Panc1 (cell line): Measurements from ENCODE around the gene PDP2. TPM values are rescaled to one million over a fixed set of nuclear protein-coding genes. Genes with fewer than 3 reads are reported as not detected.
A peak's percentile ranks its signal among the peaks of the same experiment; 100 is the strongest.

ENCODE experiments used
- ATAC-seq: fragments of 200-7000 bp; cut with Tn5 transposase; 2 replicates; pipeline ENCODE4 v1.9.1; 2020; ENCODE audit warnings: mild to moderate bottlenecking, moderate library complexity
- Bru-seq: library from RNA; stranded (reverse); fragments of 400-500 nt; gene quantifications from one replicate; lab custom pipeline; 2021; lab: Mats Ljungman, UMichigan
- BruChase-seq, 2 experiments: library from RNA; stranded (reverse); fragments of 400-500 nt; gene quantifications; one replicate each; lab custom pipeline; 2021; lab: Mats Ljungman, UMichigan
- BruUV-seq: library from RNA; stranded (reverse); fragments of 400-500 nt; replicated peaks from 2 replicates; lab custom pipeline; 2021; lab: Mats Ljungman, UMichigan
- CTCF ChIA-PET: fragments of 300-600 bp; sonication (Branson Sonifier 250); formaldehyde crosslinking; loops from one replicate; lab custom pipeline; 2022; ENCODE audit warnings: antibody characterized with exemption; lab: Charles Lee
- POLR2A ChIA-PET: fragments of 300-600 bp; sonication (Branson Sonifier 250); formaldehyde crosslinking; loops from one replicate; lab custom pipeline; 2022; ENCODE audit warnings: antibody characterized with exemption; lab: Charles Lee
- DNase-seq: peaks from one replicate; pipeline ENCODE4 v3.0.0-alpha.2; 2010; ENCODE audit warnings: low read depth, low spot score
- H3K27ac ChIP-seq: 2 replicates; pipeline ENCODE4 v1.5.1; 2011; ENCODE audit warnings: mild to moderate bottlenecking, low read length, inconsistent platforms
- H3K27me3 ChIP-seq: fragments of 200-500 bp; sonication (Bioruptor generic); 2 replicates; pipeline ENCODE4 v1.6.0; 2014; ENCODE audit warnings: low read length, inconsistent platforms; ENCODE audit not compliant: control insufficient read depth, insufficient read depth
- H3K36me3 ChIP-seq: fragments of 200-500 bp; sonication (Bioruptor generic); 2 replicates; pipeline ENCODE4 v1.5.1; 2014; ENCODE audit warnings: inconsistent platforms, mild to moderate bottlenecking, low read length, moderate library complexity; ENCODE audit not compliant: control insufficient read depth, insufficient read depth
- H3K4me1 ChIP-seq: 2 replicates; pipeline ENCODE4 v1.5.1; 2011; ENCODE audit warnings: inconsistent platforms, mild to moderate bottlenecking, low read length, moderate library complexity; ENCODE audit not compliant: control insufficient read depth, insufficient read depth
- H3K4me3 ChIP-seq, 2 experiments: 2 replicates each; pipeline ENCODE4 v1.5.1; 2011 to 2012; ENCODE audit warnings: low read depth in 2 of 2, low read length in 2 of 2, mild to moderate bottlenecking in 2 of 2, inconsistent platforms in 1 of 2, moderate library complexity in 1 of 2
- H3K9me3 ChIP-seq: fragments of 200-500 bp; sonication (Bioruptor generic); 2 replicates; pipeline ENCODE4 v1.5.1; 2014; ENCODE audit warnings: low read depth, mild to moderate bottlenecking, inconsistent platforms, low read length, moderate library complexity; ENCODE audit not compliant: control insufficient read depth, insufficient read depth
- POLR2AphosphoS5 ChIP-seq: IDR thresholded peaks from 2 replicates; pipeline ENCODE4 v1.6.1; 2012; ENCODE audit warnings: mild to moderate bottlenecking, low read depth, low read length, moderate library complexity
- SIN3A ChIP-seq: IDR thresholded peaks from 2 replicates; pipeline ENCODE4 v1.6.1; 2012; ENCODE audit warnings: low read depth, mild to moderate bottlenecking, low read length, moderate library complexity, borderline replicate concordance; ENCODE audit not compliant: insufficient read depth
- TCF7L2 ChIP-seq: IDR thresholded peaks from 2 replicates; pipeline ENCODE4 v1.6.1; 2011; ENCODE audit warnings: mild to moderate bottlenecking, low read depth, low read length, inconsistent platforms
- in situ Hi-C: cut with HindIII; loops from 2 replicates; pipeline ENCODE4 v1.10.0; 2016; ENCODE audit warnings: low sequenced_read_pairs, low pct_unique_long_range_greater_than_20kb
- intact Hi-C: fragments of 100-400 bp; cut with micrococcal nuclease; formaldehyde crosslinking; loops from one replicate; pipeline ENCODE4 v1.10.0; 2022; ENCODE audit not compliant: unreplicated experiment
- long read RNA-seq: library from polyadenylated mRNA; unstranded; transcript quantifications from one replicate; pipeline ENCODE4 v2.0.0, GENCODE V29; 2021; ENCODE audit not compliant: unreplicated experiment
- polyA plus RNA-seq: library from polyadenylated mRNA; unstranded; fragments of >200 nt; gene quantifications from one replicate; pipeline ENCODE4 v1.2.1, GENCODE V29; 2012; ENCODE audit warnings: missing spikeins; ENCODE audit not compliant: insufficient read length
- total RNA-seq: library from RNA; stranded (reverse); gene quantifications from one replicate; pipeline ENCODE4 v1.2.1, GENCODE V29; 2021; ENCODE audit not compliant: unreplicated experiment
- TF ChIP-seq, protein P1 (sequence below): fragments of 450-650 bp; IDR thresholded peaks from 2 replicates; pipeline ENCODE4 v1.5.1; 2017; ENCODE audit warnings: mild to moderate bottlenecking
- TF ChIP-seq, protein P2 (sequence below), 2 experiments: IDR thresholded peaks; 2 replicates each; pipeline ENCODE4 v1.6.1; 2011 to 2012; ENCODE audit warnings: low read depth in 2 of 2, control low read depth in 1 of 2, low read length in 1 of 2, mild to moderate bottlenecking in 1 of 2, moderate library complexity in 1 of 2; ENCODE audit not compliant: insufficient read depth in 1 of 2

PDP2 gene, protein sequence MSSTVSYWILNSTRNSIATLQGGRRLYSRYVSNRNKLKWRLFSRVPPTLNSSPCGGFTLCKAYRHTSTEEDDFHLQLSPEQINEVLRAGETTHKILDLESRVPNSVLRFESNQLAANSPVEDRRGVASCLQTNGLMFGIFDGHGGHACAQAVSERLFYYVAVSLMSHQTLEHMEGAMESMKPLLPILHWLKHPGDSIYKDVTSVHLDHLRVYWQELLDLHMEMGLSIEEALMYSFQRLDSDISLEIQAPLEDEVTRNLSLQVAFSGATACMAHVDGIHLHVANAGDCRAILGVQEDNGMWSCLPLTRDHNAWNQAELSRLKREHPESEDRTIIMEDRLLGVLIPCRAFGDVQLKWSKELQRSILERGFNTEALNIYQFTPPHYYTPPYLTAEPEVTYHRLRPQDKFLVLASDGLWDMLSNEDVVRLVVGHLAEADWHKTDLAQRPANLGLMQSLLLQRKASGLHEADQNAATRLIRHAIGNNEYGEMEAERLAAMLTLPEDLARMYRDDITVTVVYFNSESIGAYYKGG
- total RNA-seq (15.9 TPM), Bru-seq, nascent RNA (percentile 62 among the genes with signal in this experiment), BruChase-seq, experiment 1, labeled RNA remaining after a 2-hour chase (percentile 93 among the genes with signal in this experiment), BruChase-seq, experiment 2, labeled RNA remaining after a 6-hour chase (percentile 71 among the genes with signal in this experiment)
- 5.8 TPM for polyA plus RNA-seq
- long read RNA-seq, partial matches to known transcripts = 2 of 12 reads
- long read RNA-seq, other reads (novel, unspliced or antisense) = 9 of 12 reads

DNA sequence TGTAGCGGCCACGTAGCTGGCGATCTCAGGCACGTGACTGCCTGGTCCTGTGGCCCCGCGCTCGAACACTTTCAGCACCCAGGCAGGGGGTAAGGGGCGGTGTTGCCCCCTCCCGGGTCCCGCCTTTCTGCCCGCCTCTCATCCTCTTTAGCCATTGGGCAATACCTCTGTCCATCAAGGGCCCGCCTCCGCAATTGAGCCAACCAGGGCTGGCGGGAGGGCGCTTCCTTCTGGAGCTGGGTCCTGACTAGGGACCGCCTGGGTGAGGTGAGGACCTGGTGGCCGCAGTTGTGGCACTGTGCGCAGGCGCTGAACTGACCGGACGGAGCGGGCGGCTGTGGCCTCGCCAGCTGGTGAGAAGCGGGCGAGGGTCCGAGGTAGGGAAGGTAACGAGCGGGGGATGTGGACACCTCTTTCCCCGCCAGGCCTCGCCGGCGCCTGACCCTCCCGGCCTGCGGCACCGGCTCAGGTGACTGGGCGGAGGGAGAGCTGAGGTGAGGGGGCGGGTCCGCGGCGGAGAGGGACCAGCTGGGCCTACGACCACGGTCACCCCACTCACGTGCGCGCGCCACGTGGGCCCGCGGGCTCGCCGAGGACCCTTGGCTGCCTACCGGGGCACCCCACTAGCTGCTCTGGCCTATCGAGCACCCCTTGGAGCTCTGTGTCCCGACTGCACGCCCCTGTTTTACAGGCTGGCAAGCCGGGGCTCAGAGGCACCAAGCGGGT lies at the start of gene PDP2:
PDP2 (plus strand) TSS at position 228 of the 726 bp plus-strand sequence. CDS start 3,770 bp downstream, outside the sequence.
- Histone ChIP-seq H3K36me3 (no peaks in the 10 kb centered on the region), H3K9me3 (no peaks in the 10 kb centered on the region), H3K27ac (peak within 1 kb of the TSS; percentile 79), H3K4me1 (peaks cover 12% of the 10 kb centered on the region; the same call in 1 of the 2 replicates), H3K4me3 (peak within 1 kb of the TSS; percentile 69 to 81), H3K27me3 (no peaks in the 10 kb centered on the region)
- intact Hi-C loops (no loop called here), in situ Hi-C loops (no loop called here)
- no TSS peak for BruUV-seq
- TF ChIP-seq, protein P1, sequence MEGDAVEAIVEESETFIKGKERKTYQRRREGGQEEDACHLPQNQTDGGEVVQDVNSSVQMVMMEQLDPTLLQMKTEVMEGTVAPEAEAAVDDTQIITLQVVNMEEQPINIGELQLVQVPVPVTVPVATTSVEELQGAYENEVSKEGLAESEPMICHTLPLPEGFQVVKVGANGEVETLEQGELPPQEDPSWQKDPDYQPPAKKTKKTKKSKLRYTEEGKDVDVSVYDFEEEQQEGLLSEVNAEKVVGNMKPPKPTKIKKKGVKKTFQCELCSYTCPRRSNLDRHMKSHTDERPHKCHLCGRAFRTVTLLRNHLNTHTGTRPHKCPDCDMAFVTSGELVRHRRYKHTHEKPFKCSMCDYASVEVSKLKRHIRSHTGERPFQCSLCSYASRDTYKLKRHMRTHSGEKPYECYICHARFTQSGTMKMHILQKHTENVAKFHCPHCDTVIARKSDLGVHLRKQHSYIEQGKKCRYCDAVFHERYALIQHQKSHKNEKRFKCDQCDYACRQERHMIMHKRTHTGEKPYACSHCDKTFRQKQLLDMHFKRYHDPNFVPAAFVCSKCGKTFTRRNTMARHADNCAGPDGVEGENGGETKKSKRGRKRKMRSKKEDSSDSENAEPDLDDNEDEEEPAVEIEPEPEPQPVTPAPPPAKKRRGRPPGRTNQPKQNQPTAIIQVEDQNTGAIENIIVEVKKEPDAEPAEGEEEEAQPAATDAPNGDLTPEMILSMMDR = no peak
- no peak for TF ChIP-seq SIN3A
- TF ChIP-seq, protein P2, sequence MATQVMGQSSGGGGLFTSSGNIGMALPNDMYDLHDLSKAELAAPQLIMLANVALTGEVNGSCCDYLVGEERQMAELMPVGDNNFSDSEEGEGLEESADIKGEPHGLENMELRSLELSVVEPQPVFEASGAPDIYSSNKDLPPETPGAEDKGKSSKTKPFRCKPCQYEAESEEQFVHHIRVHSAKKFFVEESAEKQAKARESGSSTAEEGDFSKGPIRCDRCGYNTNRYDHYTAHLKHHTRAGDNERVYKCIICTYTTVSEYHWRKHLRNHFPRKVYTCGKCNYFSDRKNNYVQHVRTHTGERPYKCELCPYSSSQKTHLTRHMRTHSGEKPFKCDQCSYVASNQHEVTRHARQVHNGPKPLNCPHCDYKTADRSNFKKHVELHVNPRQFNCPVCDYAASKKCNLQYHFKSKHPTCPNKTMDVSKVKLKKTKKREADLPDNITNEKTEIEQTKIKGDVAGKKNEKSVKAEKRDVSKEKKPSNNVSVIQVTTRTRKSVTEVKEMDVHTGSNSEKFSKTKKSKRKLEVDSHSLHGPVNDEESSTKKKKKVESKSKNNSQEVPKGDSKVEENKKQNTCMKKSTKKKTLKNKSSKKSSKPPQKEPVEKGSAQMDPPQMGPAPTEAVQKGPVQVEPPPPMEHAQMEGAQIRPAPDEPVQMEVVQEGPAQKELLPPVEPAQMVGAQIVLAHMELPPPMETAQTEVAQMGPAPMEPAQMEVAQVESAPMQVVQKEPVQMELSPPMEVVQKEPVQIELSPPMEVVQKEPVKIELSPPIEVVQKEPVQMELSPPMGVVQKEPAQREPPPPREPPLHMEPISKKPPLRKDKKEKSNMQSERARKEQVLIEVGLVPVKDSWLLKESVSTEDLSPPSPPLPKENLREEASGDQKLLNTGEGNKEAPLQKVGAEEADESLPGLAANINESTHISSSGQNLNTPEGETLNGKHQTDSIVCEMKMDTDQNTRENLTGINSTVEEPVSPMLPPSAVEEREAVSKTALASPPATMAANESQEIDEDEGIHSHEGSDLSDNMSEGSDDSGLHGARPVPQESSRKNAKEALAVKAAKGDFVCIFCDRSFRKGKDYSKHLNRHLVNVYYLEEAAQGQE (IDR thresholded peaks at IDR 0.05; ENCODE audit: insufficient read depth in 1 of 2, low read depth in 2 of 2, low read length in 1 of 2) = no peak
- no peak for TF ChIP-seq TCF7L2
- TF ChIP-seq POLR2AphosphoS5 = no peak
- peak; percentile 99 for ATAC-seq
- ChIA-PET CTCF (interaction anchor here (1.0 to 1.4 kb wide), 3 partner anchors 9 to 18 kb away, joined by 3 read pairs; no protein-coding TSS in a partner anchor), POLR2A (no interaction called here)
- peak; percentile 72 for DNase-seq

DNA sequence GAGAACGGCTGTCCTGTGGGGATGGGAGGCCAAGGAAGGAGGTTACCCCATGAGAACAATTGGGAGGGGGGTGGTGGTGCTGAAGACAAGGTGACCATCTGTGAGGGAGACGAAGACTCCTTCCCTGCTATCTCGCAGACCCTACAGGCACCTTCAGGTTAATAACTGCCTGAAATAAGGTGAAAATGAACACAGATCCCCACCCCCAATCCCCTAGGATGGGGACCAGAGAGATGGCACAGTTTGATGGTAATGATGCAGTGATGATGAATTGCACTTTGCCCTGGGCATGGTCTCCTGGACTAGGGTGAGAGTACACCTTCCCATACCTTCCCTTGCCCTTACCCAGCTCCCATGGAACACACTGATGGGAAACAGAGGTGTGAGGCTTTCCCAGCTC lies 48.1 kb upstream of the PDP2 start:
- CTCF ChIA-PET = no interaction called here

More for the DNA sequence above, 48.1 kb upstream of the PDP2 start:
- H3K4me1 ChIP-seq = peaks cover 6% of the 10 kb centered on the region; the same call in 1 of the 2 replicates
- intact Hi-C loops (loop anchor here (5.0 kb wide), 1 partner anchor 35 kb away; no protein-coding TSS in a partner anchor), in situ Hi-C loops (no loop called here)
- no peak for ATAC-seq
- POLR2A ChIA-PET = no interaction called here
- TF ChIP-seq POLR2AphosphoS5 (no peak), SIN3A (no peak), TCF7L2 (no peak)
- TF ChIP-seq, protein P1 = no peak
- TF ChIP-seq, protein P2 (IDR thresholded peaks at IDR 0.05; ENCODE audit: insufficient read depth in 1 of 2, low read depth in 2 of 2, low read length in 1 of 2) = no peak
- H3K27me3 ChIP-seq = no peaks in the 10 kb centered on the region
- no TSS peak for BruUV-seq
- no peaks in the 10 kb centered on the region for H3K9me3 ChIP-seq
- DNase-seq = no peak
- no peak overlapping the region for H3K27ac ChIP-seq
- H3K36me3 ChIP-seq = no peaks in the 10 kb centered on the region
- H3K4me3 ChIP-seq = no peak overlapping the region
